ENCODE results near the gene RPA3. TPM values are rescaled to one million over a fixed set of nuclear protein-coding genes. Genes with fewer than 3 reads are reported as not detected.

The RPA3 gene
- total RNA-seq, 2 experiments from 2014 or later, result 188 to 203 TPM

- ChIA-PET POLR2A (interaction anchor here (0.6 to 1.3 kb wide), 2 partner anchors 126 to 490 kb away, joined by 3 read pairs; no protein-coding TSS in a partner anchor), CTCF (interaction anchor here (0.8 to 1.4 kb wide), 3 partner anchors 25 to 72 kb away, joined by 3 to 4 read pairs (median 3); no protein-coding TSS in a partner anchor)
- no peak for ATAC-seq
- TF ChIP-seq CTCF (IDR thresholded peaks at IDR 0.05), result no peak
- H3K4me1 Mint-ChIP-seq (ENCODE audit: low read depth), result peaks cover 17% of the 10 kb centered on the region
- DNase-seq, result no peak
- no peak overlapping the region for H3K4me3 Mint-ChIP-seq
- no peaks in the 10 kb centered on the region for H3K9me3 Mint-ChIP-seq
- intact Hi-C loops (cut with micrococcal nuclease), result loop anchor here (10.0 kb wide), 2 partner anchors 426 to 506 kb away; no protein-coding TSS in a partner anchor
- no peak overlapping the region for H3K27ac Mint-ChIP-seq
- peaks cover 5% of the 10 kb centered on the region for H3K36me3 Mint-ChIP-seq (ENCODE audit: low read depth)
- no peaks in the 10 kb centered on the region for H3K27me3 Mint-ChIP-seq
Observed at GRCh38 chr7:7688310-7688709, 30.1 kb downstream of the RPA3 start.

DNA sequence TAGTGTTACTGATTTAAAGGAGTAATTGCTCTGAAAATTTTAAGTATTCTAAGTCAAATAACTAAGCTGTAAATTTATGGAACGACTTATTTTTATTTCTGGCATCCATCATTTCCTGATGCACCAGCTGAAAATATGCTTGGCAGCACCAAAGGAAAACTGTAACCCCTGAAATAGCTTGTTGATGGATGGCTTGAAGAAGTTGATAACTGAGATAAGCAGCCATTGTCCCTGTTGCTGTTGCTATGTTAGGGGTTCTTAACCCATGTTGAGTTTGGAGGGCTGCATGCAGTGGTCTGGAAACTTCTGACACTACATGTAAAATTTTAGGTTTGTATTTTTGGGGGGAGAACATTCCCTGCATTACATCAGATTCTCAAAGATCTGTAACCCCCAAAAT lies 30.6 kb downstream of the RPA3 start:
- Mint-ChIP-seq H3K27ac (no peak overlapping the region), H3K4me1 (ENCODE audit: low read depth) (peaks cover 21% of the 10 kb centered on the region), H3K9me3 (no peaks in the 10 kb centered on the region), H3K27me3 (no peaks in the 10 kb centered on the region), H3K36me3 (ENCODE audit: low read depth) (peaks cover 5% of the 10 kb centered on the region), H3K4me3 (no peak overlapping the region)
- no peak for DNase-seq
- ChIA-PET CTCF (interaction anchor here (0.8 to 1.4 kb wide), 3 partner anchors 26 to 73 kb away, joined by 3 to 4 read pairs (median 3); no protein-coding TSS in a partner anchor), POLR2A (interaction anchor here (0.6 kb wide), 1 partner anchor 127 kb away, joined by 3 read pairs; no protein-coding TSS in a partner anchor)
- no peak for TF ChIP-seq CTCF (IDR thresholded peaks at IDR 0.05)
- no peak for ATAC-seq
- intact Hi-C loops (cut with micrococcal nuclease), result loop anchor here (10.0 kb wide), 2 partner anchors 427 to 507 kb away; no protein-coding TSS in a partner anchor

GRCh38 chr7:7686811-7687508 lies 31.4 kb downstream of the RPA3 start:
- no peak for ATAC-seq
- Mint-ChIP-seq H3K4me3 (no peak overlapping the region), H3K27ac (no peak overlapping the region), H3K36me3 (ENCODE audit: low read depth) (peaks cover under 1% of the 10 kb centered on the region), H3K4me1 (ENCODE audit: low read depth) (peaks cover 27% of the 10 kb centered on the region), H3K9me3 (no peaks in the 10 kb centered on the region), H3K27me3 (no peaks in the 10 kb centered on the region)
- POLR2A ChIA-PET, result no interaction called here
- CTCF ChIA-PET, result interaction anchor here (1.1 to 1.4 kb wide), 2 partner anchors 27 to 74 kb away, joined by 3 to 4 read pairs; no protein-coding TSS in a partner anchor
- DNase-seq, result no peak
- TF ChIP-seq CTCF (IDR thresholded peaks at IDR 0.05), result no peak
- intact Hi-C loops (cut with micrococcal nuclease), result loop anchor here (10.0 kb wide), 2 partner anchors 428 to 508 kb away; no protein-coding TSS in a partner anchor

DNA sequence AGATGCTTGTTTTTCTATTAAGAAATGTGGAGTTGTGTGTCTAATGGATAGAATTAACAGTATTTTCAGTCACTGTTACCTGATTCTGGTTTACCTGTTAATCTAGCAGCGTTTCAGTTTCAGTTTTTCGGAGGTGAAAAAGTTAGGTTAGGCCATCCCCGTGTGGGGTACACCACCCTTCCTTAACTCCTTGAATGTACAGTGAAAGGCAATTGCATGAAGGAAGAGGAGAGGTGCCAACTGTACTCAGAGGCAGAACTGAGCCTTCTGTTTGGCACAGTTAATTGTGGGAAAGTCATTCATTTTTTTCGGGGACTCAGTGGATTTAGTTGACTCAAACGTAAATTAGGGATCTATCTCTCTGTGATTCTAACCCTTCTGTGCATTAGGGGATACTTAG lies 35.5 kb downstream of the RPA3 start:
- H3K4me1 Mint-ChIP-seq (ENCODE audit: low read depth), result peaks cover 38% of the 10 kb centered on the region
- ChIA-PET CTCF (interaction anchor here (1.2 to 2.7 kb wide), 3 partner anchors 25 to 508 kb away, joined by 3 to 35 read pairs (median 4); no protein-coding TSS in a partner anchor), POLR2A (no interaction called here)
- TF ChIP-seq CTCF (IDR thresholded peaks at IDR 0.05), result no peak
- H3K9me3 Mint-ChIP-seq, result peaks cover 3% of the 10 kb centered on the region
- H3K27me3 Mint-ChIP-seq, result no peaks in the 10 kb centered on the region
- intact Hi-C loops (cut with micrococcal nuclease), result loop anchor here (5.0 to 10.0 kb wide), 3 partner anchors 289 to 512 kb away; no protein-coding TSS in a partner anchor
- ATAC-seq, result no peak
- H3K36me3 Mint-ChIP-seq (ENCODE audit: low read depth), result peaks cover 3% of the 10 kb centered on the region
- DNase-seq, result no peak
- no peak overlapping the region for H3K27ac Mint-ChIP-seq
- no peak overlapping the region for H3K4me3 Mint-ChIP-seq

- ATAC-seq (no peak), DNase-seq (no peak)
- Mint-ChIP-seq H3K9me3 (peaks cover 7% of the 10 kb centered on the region), H3K36me3 (ENCODE audit: low read depth) (peaks cover 8% of the 10 kb centered on the region), H3K27ac (no peak overlapping the region), H3K4me3 (no peak overlapping the region), H3K4me1 (ENCODE audit: low read depth) (peaks cover 38% of the 10 kb centered on the region), H3K27me3 (no peaks in the 10 kb centered on the region)
- CTCF ChIA-PET, result interaction anchor here (0.7 to 3.4 kb wide), 35 partner anchors 10 to 614 kb away, joined by 3 to 63 read pairs (median 7); partner anchors contain the start of genes GLCCI1, RPA3 and UMAD1
- POLR2A ChIA-PET, result interaction anchor here (1.2 kb wide), 1 partner anchor 42 kb away, joined by 4 read pairs; the partner anchor contains the start of gene UMAD1
- intact Hi-C loops (cut with micrococcal nuclease), result loop anchor here (1.0 to 10.0 kb wide), 4 partner anchors 79 to 513 kb away; no protein-coding TSS in a partner anchor
- no peak for TF ChIP-seq CTCF (IDR thresholded peaks at IDR 0.05)
Observed at GRCh38 chr7:7681936-7682329, 36.5 kb downstream of the RPA3 start.
